Smooth muscle cell (in vitro differentiated cells): Measurements from ENCODE around the gene KCNG1. TPM values are rescaled to one million over a fixed set of nuclear protein-coding genes. Genes with fewer than 3 reads are reported as not detected.

Source experiments
- DNase-seq: peaks from one replicate; lab custom pipeline; 2025; ENCODE audit not compliant: unreplicated experiment; lab: John Stamatoyannopoulos, UW
- H2AFZ ChIP-seq: fragments of 200-600 bp; sonication (generic); 2 replicates; pipeline ENCODE4 v1.6.0; 2016; ENCODE audit warnings: antibody characterized with exemption, low read depth, mild to moderate bottlenecking
- H3F3A ChIP-seq: fragments of 200-600 bp; sonication (generic); 2 replicates; pipeline ENCODE4 v1.6.0; 2017; ENCODE audit warnings: antibody characterized with exemption, low read depth
- H3K27ac ChIP-seq: fragments of 200-600 bp; sonication (generic); 2 replicates; pipeline ENCODE4 v1.5.1; 2016; ENCODE audit warnings: low read depth, mild to moderate bottlenecking
- H3K27me3 ChIP-seq: fragments of 200-600 bp; sonication (generic); 2 replicates; pipeline ENCODE4 v1.6.1; 2016; ENCODE audit warnings: low read depth, mild to moderate bottlenecking
- H3K36me3 ChIP-seq: fragments of 200-600 bp; sonication (generic); 2 replicates; pipeline ENCODE4 v1.5.1; 2016; ENCODE audit warnings: low read depth
- H3K4me1 ChIP-seq: fragments of 200-600 bp; sonication (generic); 2 replicates; pipeline ENCODE4 v1.5.1; 2016; ENCODE audit warnings: low read depth
- H3K4me2 ChIP-seq: fragments of 200-600 bp; sonication (generic); 2 replicates; pipeline ENCODE4 v1.6.0; 2016; ENCODE audit warnings: mild to moderate bottlenecking
- H3K4me3 ChIP-seq: fragments of 200-600 bp; sonication (generic); 2 replicates; pipeline ENCODE4 v1.5.1; 2016; ENCODE audit warnings: mild to moderate bottlenecking
- H3K79me2 ChIP-seq: fragments of 200-600 bp; sonication (generic); 2 replicates; pipeline ENCODE4 v1.6.0; 2016; ENCODE audit warnings: low read depth, mild to moderate bottlenecking
- H3K9ac ChIP-seq: fragments of 200-600 bp; sonication (generic); 2 replicates; pipeline ENCODE4 v1.6.0; 2016; ENCODE audit warnings: low read depth
- H3K9me3 ChIP-seq: fragments of 200-600 bp; sonication (generic); replicated peaks from 2 replicates; pipeline ENCODE4 v1.5.1; 2016; ENCODE audit warnings: low read depth
- H4K20me1 ChIP-seq: fragments of 200-600 bp; sonication (generic); 2 replicates; pipeline ENCODE4 v1.6.0; 2016; ENCODE audit warnings: low read depth
- WGBS: methylation state at CpG from one replicate; pipeline ENCODE4 v1.1.7; 2016; ENCODE audit warnings: low lambda C conversion rate; 5-methylcytosine and 5-hydroxymethylcytosine counted together
- polyA plus RNA-seq: library from polyadenylated mRNA; unstranded; fragments of >200 nt; fragmentation: Nextera tagmentation; extraction: Ambion mirVana; gene quantifications from 2 replicates; pipeline ENCODE4 v1.2.1, GENCODE V29; 2016
- total RNA-seq: library from RNA; depleted of rRNA; stranded (reverse); fragments of >200 nt; gene quantifications from 2 replicates; pipeline ENCODE4 v1.2.3, GENCODE V29; 2014
- TF ChIP-seq, protein P1 (sequence below): fragments of 200-600 bp; sonication (generic); IDR thresholded peaks from 2 replicates; pipeline ENCODE4 v1.5.1; 2017; ENCODE audit warnings: borderline replicate concordance, mild to moderate bottlenecking, antibody characterized with exemption; ENCODE audit not compliant: insufficient read depth, poor library complexity, severe bottlenecking

The KCNG1 gene
- total and polyA plus RNA-seq, 2 experiments from 2014 or later = 51.2 to 54.1 TPM

DNA sequence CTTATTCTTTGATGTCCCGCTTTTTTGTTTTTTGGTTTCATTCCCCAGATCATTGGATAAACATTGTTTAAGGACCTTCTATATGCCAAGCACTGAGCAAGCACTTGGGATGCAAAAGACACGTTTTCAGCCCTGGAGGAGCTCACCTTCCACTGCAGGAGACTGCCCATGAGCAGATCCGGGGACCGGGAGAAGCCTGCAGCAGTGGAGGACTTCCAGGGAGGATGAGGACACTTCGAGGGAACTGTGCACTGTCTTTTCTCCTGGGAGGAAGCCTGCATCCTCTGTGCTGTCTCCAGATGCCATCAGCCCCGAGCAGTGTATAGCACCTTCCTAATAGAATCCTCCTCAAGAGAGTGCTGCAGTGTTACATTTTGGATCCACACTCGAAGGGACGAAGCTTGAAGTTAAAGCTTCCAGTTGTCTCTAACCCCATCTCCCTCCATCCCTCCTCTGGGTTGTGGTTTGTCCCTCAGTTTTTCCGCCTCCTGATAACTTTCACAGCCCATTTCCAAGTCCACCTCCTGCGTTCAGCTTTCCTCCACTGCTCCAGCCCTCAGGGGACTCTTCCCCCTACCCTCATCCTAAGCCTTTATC lies 5.8 kb upstream of the KCNG1 start:
- no peaks in the 10 kb centered on the region for H3K4me1 ChIP-seq
- no peaks in the 10 kb centered on the region for H3K79me2 ChIP-seq
- H3K27ac ChIP-seq = no peak overlapping the region
- H3K36me3 ChIP-seq = no peaks in the 10 kb centered on the region
- no peak overlapping the region for H3K4me3 ChIP-seq
- H3K27me3 ChIP-seq = peaks cover 16% of the 10 kb centered on the region
- no peak overlapping the region for H3K9ac ChIP-seq
- TF ChIP-seq, protein P1, sequence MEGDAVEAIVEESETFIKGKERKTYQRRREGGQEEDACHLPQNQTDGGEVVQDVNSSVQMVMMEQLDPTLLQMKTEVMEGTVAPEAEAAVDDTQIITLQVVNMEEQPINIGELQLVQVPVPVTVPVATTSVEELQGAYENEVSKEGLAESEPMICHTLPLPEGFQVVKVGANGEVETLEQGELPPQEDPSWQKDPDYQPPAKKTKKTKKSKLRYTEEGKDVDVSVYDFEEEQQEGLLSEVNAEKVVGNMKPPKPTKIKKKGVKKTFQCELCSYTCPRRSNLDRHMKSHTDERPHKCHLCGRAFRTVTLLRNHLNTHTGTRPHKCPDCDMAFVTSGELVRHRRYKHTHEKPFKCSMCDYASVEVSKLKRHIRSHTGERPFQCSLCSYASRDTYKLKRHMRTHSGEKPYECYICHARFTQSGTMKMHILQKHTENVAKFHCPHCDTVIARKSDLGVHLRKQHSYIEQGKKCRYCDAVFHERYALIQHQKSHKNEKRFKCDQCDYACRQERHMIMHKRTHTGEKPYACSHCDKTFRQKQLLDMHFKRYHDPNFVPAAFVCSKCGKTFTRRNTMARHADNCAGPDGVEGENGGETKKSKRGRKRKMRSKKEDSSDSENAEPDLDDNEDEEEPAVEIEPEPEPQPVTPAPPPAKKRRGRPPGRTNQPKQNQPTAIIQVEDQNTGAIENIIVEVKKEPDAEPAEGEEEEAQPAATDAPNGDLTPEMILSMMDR = no peak
- H2AFZ ChIP-seq = no peak overlapping the region
- no peaks in the 10 kb centered on the region for H4K20me1 ChIP-seq
- 61% methylated on average over 10 of the region's 10 CpGs for WGBS
- no peaks in the 10 kb centered on the region for H3F3A ChIP-seq
- H3K9me3 ChIP-seq = no peaks in the 10 kb centered on the region
- no peak overlapping the region for H3K4me2 ChIP-seq
- DNase-seq = no peak

DNA sequence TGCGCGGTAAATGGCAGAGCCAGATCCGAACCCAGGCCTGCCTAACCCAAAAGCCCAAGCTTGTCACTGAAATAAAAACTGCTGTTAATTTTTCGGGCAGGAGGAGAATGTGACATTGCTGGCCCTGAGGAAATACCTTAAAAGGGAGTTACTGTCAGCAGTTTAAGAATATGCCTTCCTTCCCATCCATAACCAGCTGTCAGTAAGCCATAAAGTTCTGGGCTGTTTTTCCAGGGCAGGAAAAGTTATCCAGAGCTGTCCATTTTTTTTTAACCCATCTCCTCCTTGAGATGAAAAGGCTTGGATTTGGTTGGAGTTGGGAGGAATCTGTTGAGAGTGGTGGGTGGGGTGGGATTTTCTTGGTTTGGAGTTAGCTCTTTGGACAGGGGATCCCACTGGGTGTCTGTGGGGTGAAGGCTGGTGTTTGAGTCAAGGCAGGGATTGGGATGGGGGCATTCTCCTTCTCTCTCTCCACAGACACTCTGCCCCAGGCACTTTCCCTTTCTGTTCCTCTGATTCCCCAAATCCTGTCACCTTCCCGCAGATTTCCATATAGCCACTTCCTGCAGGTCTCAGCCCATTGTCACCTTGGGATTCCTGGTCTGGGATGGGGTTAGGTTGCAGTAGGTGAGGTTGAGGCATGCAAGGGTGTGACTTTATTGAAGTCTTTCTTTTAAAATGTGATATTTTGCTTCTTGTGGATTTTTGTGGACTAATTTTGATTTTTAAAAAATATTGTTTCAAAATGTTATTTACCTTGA lies 4.3 kb upstream of the KCNG1 start:
- Histone ChIP-seq H3K9me3 (no peaks in the 10 kb centered on the region), H3K4me2 (no peak overlapping the region), H3K27ac (no peak overlapping the region), H3K79me2 (peaks cover 4% of the 10 kb centered on the region), H3K4me1 (peaks cover 9% of the 10 kb centered on the region), H2AFZ (no peak overlapping the region), H3K27me3 (peaks cover 16% of the 10 kb centered on the region), H3K36me3 (no peaks in the 10 kb centered on the region), H3F3A (no peaks in the 10 kb centered on the region), H4K20me1 (peaks cover under 1% of the 10 kb centered on the region), H3K4me3 (no peak overlapping the region), H3K9ac (no peak overlapping the region)
- no peak for DNase-seq
- 72% methylated on average over 5 of the region's 5 CpGs for WGBS
- TF ChIP-seq, protein P1 = no peak

DNA sequence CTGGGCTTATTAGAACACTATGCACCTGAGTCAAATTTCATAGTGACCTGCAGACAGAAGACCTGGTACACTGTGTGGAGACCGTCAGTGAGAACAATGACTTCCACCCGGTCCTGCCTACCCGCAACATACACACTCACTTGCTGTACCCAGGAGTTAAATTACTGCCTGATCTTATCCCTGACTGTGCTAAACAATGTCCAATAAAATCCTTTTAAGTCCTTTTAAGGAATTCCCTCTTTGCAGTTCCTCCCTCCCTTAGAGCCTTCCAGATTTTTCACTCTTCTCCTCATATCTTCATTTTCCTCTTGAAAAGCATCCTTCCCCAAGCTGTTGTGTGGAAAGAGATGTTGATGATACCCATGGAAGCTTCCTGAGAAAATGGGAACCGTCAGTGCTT lies 3.4 kb upstream of the KCNG1 start:
- Histone ChIP-seq H2AFZ (no peak overlapping the region), H3F3A (no peaks in the 10 kb centered on the region), H3K27me3 (peaks cover 16% of the 10 kb centered on the region), H3K36me3 (no peaks in the 10 kb centered on the region), H3K9me3 (no peaks in the 10 kb centered on the region), H3K4me2 (no peak overlapping the region), H3K4me3 (no peak overlapping the region), H3K4me1 (peaks cover 18% of the 10 kb centered on the region), H3K9ac (no peak overlapping the region), H4K20me1 (peaks cover 10% of the 10 kb centered on the region), H3K79me2 (peaks cover 13% of the 10 kb centered on the region), H3K27ac (no peak overlapping the region)
- WGBS = 74% methylated on average over 4 of the region's 4 CpGs
- DNase-seq = no peak
- TF ChIP-seq, protein P1 = no peak
